GM21786 (cell line): ENCODE data around the gene NELL2.
"Not testable (repeated sequence)": the region's sequence is repeated elsewhere in the genome, so short reads cannot be mapped to it uniquely, and the experiment has no call there.

Source experiments
- ATAC-seq: cut with Tn5 transposase; IDR thresholded peaks from one replicate; pipeline ENCODE4 v1.9.1; 2021; ENCODE audit not compliant: unreplicated experiment

NELL2 gene

GRCh38 chr12:44847888-44848702 lies 28.0 kb downstream of the NELL2 start:
- peak; percentile 90 for ATAC-seq

GRCh38 chr12:44847403-44847802 lies 28.7 kb downstream of the NELL2 start:
- no peak for ATAC-seq

- no peak for ATAC-seq
Measured at GRCh38 chr12:44846826-44847225, 29.3 kb downstream of the NELL2 start.

- no peak for ATAC-seq
Measured at GRCh38 chr12:44842669-44843068, 33.4 kb downstream of the NELL2 start.

- no peak for ATAC-seq
Measured at GRCh38 chr12:44839785-44840184, 36.3 kb downstream of the NELL2 start.

GRCh38 chr12:44837114-44837755 lies 38.9 kb downstream of the NELL2 start:
- ATAC-seq = no peak

- ATAC-seq = no peak
Measured at GRCh38 chr12:44835641-44836379, 40.3 kb downstream of the NELL2 start.

- ATAC-seq = not testable (repeated sequence)
Measured at GRCh38 chr12:44834996-44835395, 41.1 kb downstream of the NELL2 start.

GRCh38 chr12:44833561-44833960 lies 42.6 kb downstream of the NELL2 start:
- ATAC-seq = no peak

GRCh38 chr12:44830566-44831055 lies 45.5 kb downstream of the NELL2 start:
- no peak for ATAC-seq

- no peak for ATAC-seq
Measured at GRCh38 chr12:44829045-44829444, 47.1 kb downstream of the NELL2 start.

GRCh38 chr12:44827832-44828438 lies 48.2 kb downstream of the NELL2 start:
- ATAC-seq = no peak

GRCh38 chr12:44821702-44822101 lies 54.4 kb downstream of the NELL2 start:
- not testable (repeated sequence) for ATAC-seq

- no peak for ATAC-seq
Measured at GRCh38 chr12:44819884-44820283, 56.2 kb downstream of the NELL2 start.

- ATAC-seq = no peak
Measured at GRCh38 chr12:44817687-44818086, 58.4 kb downstream of the NELL2 start.

- ATAC-seq = no peak
Measured at GRCh38 chr12:44816446-44817017, 59.6 kb downstream of the NELL2 start.

GRCh38 chr12:44812062-44812461 lies 64.1 kb downstream of the NELL2 start:
- no peak for ATAC-seq

- no peak for ATAC-seq
Measured at GRCh38 chr12:44804068-44804467, 72.0 kb downstream of the NELL2 start.

- ATAC-seq = no peak
Measured at GRCh38 chr12:44795970-44796369, 80.1 kb downstream of the NELL2 start.

GRCh38 chr12:44788731-44789130 lies 87.4 kb downstream of the NELL2 start:
- ATAC-seq = no peak
